Stimulated activated naive CD8-positive, alpha-beta T cell treated with anti-CD3 and anti-CD28 coated beads, Interleukin-15, amount 100 ng/mL, for 72 hours (primary cell): ENCODE data around the gene PTPRD.

ENCODE experiments used
- ATAC-seq: fragments of 150-1000 bp; cut with Tn5 transposase; 2 replicates; pipeline ENCODE4 v1.10.0; 2021; ENCODE audit warnings: mild to moderate bottlenecking, moderate library complexity
- DNase-seq, 2 donors: peaks; one replicate each; pipeline ENCODE4 v3.0.0; 2021 to 2022
- H3K27ac Mint-ChIP-seq, 2 donors: one replicate each; pipeline ENCODE4 v1.8.0; 2022; ENCODE audit warnings: mild to moderate bottlenecking in 2 of 2, mixed read lengths in 2 of 2, moderate library complexity in 2 of 2
- H3K27me3 Mint-ChIP-seq: one replicate; pipeline ENCODE4 v1.8.0; 2022; ENCODE audit warnings: mixed read lengths
- H3K4me1 Mint-ChIP-seq: one replicate; pipeline ENCODE4 v1.8.0; 2022; ENCODE audit warnings: mild to moderate bottlenecking, mixed read lengths
- H3K4me3 Mint-ChIP-seq, 2 donors: one replicate each; pipeline ENCODE4 v1.8.0; 2022; ENCODE audit warnings: mild to moderate bottlenecking in 2 of 2, mixed read lengths in 2 of 2, moderate library complexity in 1 of 2
- H3K9me3 Mint-ChIP-seq, 2 donors: one replicate each; pipeline ENCODE4 v1.8.0; 2022; ENCODE audit warnings: mixed read lengths in 2 of 2

PTPRD gene

GRCh38 chr9:8392866-8393265 is 2219.9 kb downstream of the PTPRD start:
- ATAC-seq = no peak
- DNase-seq = no peak
- Mint-ChIP-seq H3K27ac (no peak overlapping the region), H3K9me3 (no peaks in the 10 kb centered on the region), H3K4me3 (no peak overlapping the region), H3K27me3 (peaks cover 16% of the 10 kb centered on the region), H3K4me1 (peaks cover 7% of the 10 kb centered on the region)

GRCh38 chr9:8391566-8391965 is 2221.2 kb downstream of the PTPRD start:
- Mint-ChIP-seq H3K27ac (no peak overlapping the region), H3K4me1 (peaks cover 7% of the 10 kb centered on the region), H3K4me3 (no peak overlapping the region), H3K27me3 (peaks cover 16% of the 10 kb centered on the region), H3K9me3 (no peaks in the 10 kb centered on the region)
- DNase-seq (no peak), ATAC-seq (no peak)

GRCh38 chr9:8391132-8391531 is 2221.7 kb downstream of the PTPRD start:
- DNase-seq = no peak
- peaks cover 7% of the 10 kb centered on the region for H3K4me1 Mint-ChIP-seq
- H3K4me3 Mint-ChIP-seq = no peak overlapping the region
- H3K27me3 Mint-ChIP-seq = peaks cover 16% of the 10 kb centered on the region
- no peak for ATAC-seq
- H3K9me3 Mint-ChIP-seq = no peaks in the 10 kb centered on the region
- no peak overlapping the region for H3K27ac Mint-ChIP-seq

- no peak for ATAC-seq
- Mint-ChIP-seq H3K27ac (no peak overlapping the region), H3K4me3 (no peak overlapping the region), H3K27me3 (peaks cover 16% of the 10 kb centered on the region), H3K4me1 (peaks cover 7% of the 10 kb centered on the region), H3K9me3 (no peaks in the 10 kb centered on the region)
- no peak for DNase-seq
Observed at GRCh38 chr9:8390571-8390970, 2222.2 kb downstream of the PTPRD start.

DNA sequence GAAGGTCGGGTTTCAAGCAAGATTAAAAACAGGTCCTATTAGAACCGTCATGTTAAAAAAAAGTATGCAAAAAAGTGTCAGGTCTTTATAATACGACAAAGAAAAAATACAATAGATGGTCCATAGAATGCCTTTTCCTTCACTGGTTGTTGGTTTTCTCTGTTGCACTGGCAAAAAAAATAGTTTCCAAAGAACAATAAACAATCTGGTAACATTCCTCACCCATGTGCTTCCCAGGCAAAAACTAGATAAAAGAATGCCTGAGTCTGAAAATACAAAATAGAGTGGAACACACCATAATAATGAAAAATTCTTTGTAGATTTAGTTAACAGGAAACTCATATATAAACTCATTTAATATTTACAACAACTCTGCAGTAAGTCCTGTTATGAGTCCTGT is 2223.3 kb downstream of the PTPRD start:
- no peaks in the 10 kb centered on the region for H3K9me3 Mint-ChIP-seq
- peaks cover 16% of the 10 kb centered on the region for H3K27me3 Mint-ChIP-seq
- ATAC-seq = no peak
- DNase-seq = no peak
- no peak overlapping the region for H3K4me3 Mint-ChIP-seq
- peaks cover 7% of the 10 kb centered on the region for H3K4me1 Mint-ChIP-seq
- no peak overlapping the region for H3K27ac Mint-ChIP-seq

- Mint-ChIP-seq H3K27ac (no peak overlapping the region), H3K4me3 (no peak overlapping the region), H3K27me3 (peaks cover 9% of the 10 kb centered on the region), H3K9me3 (no peaks in the 10 kb centered on the region), H3K4me1 (peaks cover 7% of the 10 kb centered on the region)
- ATAC-seq (no peak), DNase-seq (no peak)
Observed at GRCh38 chr9:8388132-8388531, 2224.7 kb downstream of the PTPRD start.

DNA sequence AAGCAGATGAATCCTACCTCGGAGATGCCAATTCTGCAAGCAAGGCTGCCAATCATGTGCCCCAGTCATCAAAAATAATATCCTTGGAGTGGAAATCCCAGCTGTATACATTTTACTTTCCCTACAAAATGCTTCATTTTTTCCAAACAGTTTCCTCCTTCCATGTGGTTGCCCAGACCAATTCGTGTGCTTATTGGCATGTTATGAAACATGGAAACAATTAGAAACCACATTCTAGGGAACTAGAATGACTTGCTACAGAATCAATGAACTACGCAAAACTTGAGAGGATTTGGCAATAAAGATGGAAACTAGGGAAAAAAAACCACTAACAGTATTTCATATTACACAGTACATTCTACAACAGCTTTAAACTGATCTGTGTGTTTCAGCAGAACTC is 2228.7 kb downstream of the PTPRD start:
- peaks cover 7% of the 10 kb centered on the region for H3K4me1 Mint-ChIP-seq
- H3K9me3 Mint-ChIP-seq = no peaks in the 10 kb centered on the region
- ATAC-seq (no peak), DNase-seq (no peak)
- H3K27me3 Mint-ChIP-seq = peaks cover 7% of the 10 kb centered on the region
- no peak overlapping the region for H3K4me3 Mint-ChIP-seq
- no peak overlapping the region for H3K27ac Mint-ChIP-seq

- DNase-seq (no peak), ATAC-seq (no peak)
- Mint-ChIP-seq H3K4me3 (no peak overlapping the region), H3K9me3 (no peaks in the 10 kb centered on the region), H3K27me3 (peaks cover 7% of the 10 kb centered on the region), H3K4me1 (peaks cover under 1% of the 10 kb centered on the region), H3K27ac (no peak overlapping the region)
Observed at GRCh38 chr9:8382777-8383527, 2229.8 kb downstream of the PTPRD start.

- DNase-seq = no peak
- H3K27me3 Mint-ChIP-seq = peaks cover 7% of the 10 kb centered on the region
- no peak for ATAC-seq
- H3K4me1 Mint-ChIP-seq = no peaks in the 10 kb centered on the region
- no peaks in the 10 kb centered on the region for H3K9me3 Mint-ChIP-seq
- no peak overlapping the region for H3K27ac Mint-ChIP-seq
- H3K4me3 Mint-ChIP-seq = no peak overlapping the region
Observed at GRCh38 chr9:8382266-8382665, 2230.5 kb downstream of the PTPRD start.

DNA sequence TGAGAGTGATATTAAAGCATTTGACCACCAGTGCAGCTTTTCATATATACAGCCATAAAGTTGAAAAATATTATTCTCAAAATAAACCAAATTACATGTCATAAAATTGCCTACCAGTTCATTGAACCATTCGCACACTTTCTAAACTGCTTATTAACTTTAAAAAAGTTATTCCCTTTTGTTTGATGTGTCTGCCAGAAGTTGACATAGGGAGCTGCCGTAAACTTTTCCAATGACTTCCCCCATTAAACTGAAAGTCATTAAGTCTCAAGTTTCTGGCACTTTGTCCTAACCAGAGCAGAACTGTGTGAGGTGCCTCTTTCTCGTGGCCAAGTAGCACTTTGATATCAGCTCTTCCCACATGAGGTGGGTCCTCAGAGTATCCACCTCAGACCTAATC is 2231.2 kb downstream of the PTPRD start:
- Mint-ChIP-seq H3K4me3 (no peak overlapping the region), H3K27me3 (peaks cover 7% of the 10 kb centered on the region), H3K9me3 (no peaks in the 10 kb centered on the region), H3K4me1 (no peaks in the 10 kb centered on the region), H3K27ac (no peak overlapping the region)
- no peak for ATAC-seq
- DNase-seq = no peak

GRCh38 chr9:8374471-8374870 is 2238.3 kb downstream of the PTPRD start:
- H3K27me3 Mint-ChIP-seq = no peaks in the 10 kb centered on the region
- no peak overlapping the region for H3K27ac Mint-ChIP-seq
- H3K4me1 Mint-ChIP-seq = no peaks in the 10 kb centered on the region
- ATAC-seq (no peak), DNase-seq (no peak)
- H3K4me3 Mint-ChIP-seq = no peak overlapping the region
- no peaks in the 10 kb centered on the region for H3K9me3 Mint-ChIP-seq

DNA sequence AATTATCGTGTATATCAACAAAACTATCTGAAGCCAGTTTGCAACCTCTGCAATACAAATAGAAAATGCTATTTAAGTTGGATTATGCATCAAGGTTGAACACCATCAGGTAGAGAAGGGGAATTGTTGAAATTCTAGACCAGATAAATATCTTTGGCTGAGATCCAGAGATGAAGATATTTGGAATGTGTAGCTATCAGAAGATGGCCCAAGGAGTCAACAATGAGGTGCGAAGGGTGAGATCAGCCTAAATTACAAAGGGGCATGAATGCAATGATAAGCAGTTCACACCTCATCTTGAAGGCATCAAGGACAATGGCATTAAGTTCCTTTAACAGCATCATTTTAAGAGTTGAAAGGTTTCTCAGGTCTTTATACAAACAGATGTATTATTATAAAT is 2241.1 kb downstream of the PTPRD start:
- peaks cover 1% of the 10 kb centered on the region for H3K4me1 Mint-ChIP-seq

DNA sequence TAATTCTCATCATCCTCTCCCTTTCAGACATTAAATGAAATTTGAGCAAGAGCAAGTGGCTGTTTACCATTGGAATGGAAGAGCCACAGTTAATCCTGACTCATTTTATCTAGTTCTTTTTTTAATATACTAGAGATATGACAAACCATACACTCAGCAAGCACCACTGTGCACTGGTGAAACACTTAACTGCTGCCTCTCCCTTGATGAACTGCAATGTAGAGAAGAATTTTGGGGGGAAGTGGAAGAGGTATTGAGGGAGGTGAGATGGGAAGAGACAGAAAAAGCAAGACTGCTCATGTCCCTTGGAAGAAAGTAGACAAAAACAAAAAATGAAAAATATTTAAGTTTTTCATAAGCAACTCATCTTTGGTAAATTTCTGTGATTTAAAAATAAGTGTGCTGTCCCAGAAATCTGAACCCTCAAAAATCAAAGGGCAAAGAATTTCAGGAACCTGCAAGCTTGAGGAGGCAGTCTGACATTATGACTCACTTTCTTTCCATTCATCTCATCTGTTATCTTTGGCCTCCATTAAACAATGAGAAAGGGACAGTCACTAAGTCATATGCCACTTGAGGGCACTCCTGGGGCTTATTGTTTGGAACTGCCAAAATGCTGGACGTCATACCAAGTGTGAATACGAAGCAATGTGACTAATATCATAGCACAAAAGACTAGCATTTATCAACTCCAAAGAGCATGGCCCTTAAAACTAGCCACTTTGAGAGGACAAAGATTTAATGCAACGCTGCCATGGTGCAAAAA is 2246.5 kb downstream of the PTPRD start:
- peak; percentile 70 for ATAC-seq
- Mint-ChIP-seq H3K9me3 (peaks cover 0 to 5% of the 10 kb centered on the region in 2 donors), H3K4me1 (peaks cover 18% of the 10 kb centered on the region), H3K27ac (no peak overlapping the region), H3K4me3 (peak overlapping the region in 1 of 2 donors; percentile 16), H3K27me3 (no peaks in the 10 kb centered on the region)
- no peak for DNase-seq

More for the DNA sequence above, 2241.1 kb downstream of the PTPRD start:
- H3K4me3 Mint-ChIP-seq = no peak overlapping the region
- H3K27me3 Mint-ChIP-seq = no peaks in the 10 kb centered on the region
- DNase-seq (no peak), ATAC-seq (no peak)
- H3K9me3 Mint-ChIP-seq = no peaks in the 10 kb centered on the region
- no peak overlapping the region for H3K27ac Mint-ChIP-seq

- H3K4me3 Mint-ChIP-seq = peak overlapping the region in 1 of 2 donors; percentile 16
- no peak for DNase-seq
- H3K27me3 Mint-ChIP-seq = no peaks in the 10 kb centered on the region
- peaks cover 18% of the 10 kb centered on the region for H3K4me1 Mint-ChIP-seq
- no peak overlapping the region for H3K27ac Mint-ChIP-seq
- peak; percentile 65 for ATAC-seq
- H3K9me3 Mint-ChIP-seq = peaks cover 0 to 5% of the 10 kb centered on the region in 2 donors
Observed at GRCh38 chr9:8365466-8366160, 2247.2 kb downstream of the PTPRD start.

GRCh38 chr9:8365029-8365428 is 2247.8 kb downstream of the PTPRD start:
- Mint-ChIP-seq H3K4me3 (no peak overlapping the region), H3K27me3 (no peaks in the 10 kb centered on the region), H3K4me1 (peaks cover 18% of the 10 kb centered on the region), H3K9me3 (peaks cover 0 to 5% of the 10 kb centered on the region in 2 donors), H3K27ac (no peak overlapping the region)
- ATAC-seq (peak; percentile 86), DNase-seq (no peak)
